Measurements from ENCODE around the gene UBASH3B. TPM values are rescaled to one million over a fixed set of nuclear protein-coding genes. Genes with fewer than 3 reads are reported as not detected.

The UBASH3B gene
- total RNA-seq, 1 donor = 21.4 TPM

GRCh38 chr11:122661182-122661945, 5.8 kb downstream of the UBASH3B start:
- DNase-seq (ENCODE audit: insufficient read length, low spot score, missing footprints) = no peak
- Histone ChIP-seq H3K27me3 (ENCODE audit: insufficient read depth, low read length) (no peaks in the 10 kb centered on the region), H3K79me2 (ENCODE audit: insufficient read depth, low read length) (peaks cover 95% of the 10 kb centered on the region), H3K9me3 (ENCODE audit: low read depth, low read length) (no peaks in the 10 kb centered on the region), H3K4me3 (ENCODE audit: insufficient read depth, low read length) (no peak overlapping the region), H3K36me3 (ENCODE audit: insufficient read depth, low read length) (peaks cover 7% of the 10 kb centered on the region), H4K20me1 (ENCODE audit: insufficient read depth, low read length) (peaks cover 44% of the 10 kb centered on the region), H3K27ac (ENCODE audit: low read depth, low read length) (no peak overlapping the region), H3K4me2 (ENCODE audit: insufficient read depth, low read length) (no peak overlapping the region), H2AFZ (ENCODE audit: low read length) (no peak overlapping the region), H3K4me1 (ENCODE audit: insufficient read depth, low read length) (peaks cover 21% of the 10 kb centered on the region)
- TF ChIP-seq CTCF (IDR thresholded peaks at IDR 0.05; ENCODE audit: extremely low read depth, low read depth, low read length) = no peak

GRCh38 chr11:122663056-122663740, 7.7 kb downstream of the UBASH3B start:
- no peak overlapping the region for H3K27ac ChIP-seq (ENCODE audit: low read depth, low read length)
- peaks cover 7% of the 10 kb centered on the region for H3K36me3 ChIP-seq (ENCODE audit: insufficient read depth, low read length)
- no peak overlapping the region for H3K4me2 ChIP-seq (ENCODE audit: insufficient read depth, low read length)
- no peaks in the 10 kb centered on the region for H3K9me3 ChIP-seq (ENCODE audit: low read depth, low read length)
- H4K20me1 ChIP-seq (ENCODE audit: insufficient read depth, low read length) = peaks cover 46% of the 10 kb centered on the region
- no peak for TF ChIP-seq CTCF (IDR thresholded peaks at IDR 0.05; ENCODE audit: extremely low read depth, low read depth, low read length)
- no peaks in the 10 kb centered on the region for H3K27me3 ChIP-seq (ENCODE audit: insufficient read depth, low read length)
- peaks cover 93% of the 10 kb centered on the region for H3K79me2 ChIP-seq (ENCODE audit: insufficient read depth, low read length)
- peaks cover 16% of the 10 kb centered on the region for H3K4me1 ChIP-seq (ENCODE audit: insufficient read depth, low read length)
- no peak overlapping the region for H2AFZ ChIP-seq (ENCODE audit: low read length)
- H3K4me3 ChIP-seq (ENCODE audit: insufficient read depth, low read length) = no peak overlapping the region
- no peak for DNase-seq (ENCODE audit: insufficient read length, low spot score, missing footprints)

- Histone ChIP-seq H3K4me3 (ENCODE audit: insufficient read depth, low read length) (no peak overlapping the region), H3K27me3 (ENCODE audit: insufficient read depth, low read length) (no peaks in the 10 kb centered on the region), H3K27ac (ENCODE audit: low read depth, low read length) (no peak overlapping the region), H3K4me2 (ENCODE audit: insufficient read depth, low read length) (no peak overlapping the region), H3K9me3 (ENCODE audit: low read depth, low read length) (no peaks in the 10 kb centered on the region), H3K4me1 (ENCODE audit: insufficient read depth, low read length) (peaks cover 21% of the 10 kb centered on the region), H4K20me1 (ENCODE audit: insufficient read depth, low read length) (peaks cover 40% of the 10 kb centered on the region), H3K79me2 (ENCODE audit: insufficient read depth, low read length) (peaks cover 93% of the 10 kb centered on the region), H3K36me3 (ENCODE audit: insufficient read depth, low read length) (peaks cover 5% of the 10 kb centered on the region), H2AFZ (ENCODE audit: low read length) (no peak overlapping the region)
- DNase-seq (ENCODE audit: insufficient read length, low spot score, missing footprints) = peak; percentile 74
- TF ChIP-seq CTCF (IDR thresholded peaks at IDR 0.05; ENCODE audit: extremely low read depth, low read depth, low read length) = no peak
These were observed 8.2 kb downstream of the UBASH3B start for GRCh38 chr11:122663764-122664163.

GRCh38 chr11:122664188-122664587, 8.7 kb downstream of the UBASH3B start:
- Histone ChIP-seq H4K20me1 (ENCODE audit: insufficient read depth, low read length) (peaks cover 39% of the 10 kb centered on the region), H3K4me2 (ENCODE audit: insufficient read depth, low read length) (no peak overlapping the region), H3K9me3 (ENCODE audit: low read depth, low read length) (peaks cover 2% of the 10 kb centered on the region), H3K79me2 (ENCODE audit: insufficient read depth, low read length) (peaks cover 93% of the 10 kb centered on the region), H3K27ac (ENCODE audit: low read depth, low read length) (no peak overlapping the region), H3K4me1 (ENCODE audit: insufficient read depth, low read length) (peaks cover 22% of the 10 kb centered on the region), H3K27me3 (ENCODE audit: insufficient read depth, low read length) (no peaks in the 10 kb centered on the region), H3K36me3 (ENCODE audit: insufficient read depth, low read length) (peaks cover 3% of the 10 kb centered on the region), H3K4me3 (ENCODE audit: insufficient read depth, low read length) (no peak overlapping the region), H2AFZ (ENCODE audit: low read length) (no peak overlapping the region)
- TF ChIP-seq CTCF (IDR thresholded peaks at IDR 0.05; ENCODE audit: extremely low read depth, low read depth, low read length) = no peak
- DNase-seq (ENCODE audit: insufficient read length, low spot score, missing footprints) = no peak

Data from osteoblast (primary cell).